ENCODE measurements around the gene IGFBP1. TPM values are rescaled to one million over a fixed set of nuclear protein-coding genes. Genes with fewer than 3 reads are reported as not detected.
A peak's percentile ranks its signal among the peaks of the same experiment; 100 is the strongest.
"Not testable (repeated sequence)": the region's sequence is repeated elsewhere in the genome, so short reads cannot be mapped to it uniquely, and the experiment has no call there.

Gene IGFBP1
- total RNA-seq, 4 donors from 2014 or later: not detected

- Histone ChIP-seq H3K27me3 (peaks cover 3% of the 10 kb centered on the region), H3K4me3 (no peak overlapping the region), H3K27ac (no peak overlapping the region), H3K9me3 (no peaks in the 10 kb centered on the region), H3K36me3 (no peaks in the 10 kb centered on the region), H3K4me1 (no peaks in the 10 kb centered on the region)
- WGBS, 2 donors (ENCODE audit: low coverage in 1 of 2): 60 to 81% methylated on average over 1 to 3 of the region's 6 CpGs
- no peak for ATAC-seq
- TF ChIP-seq POLR2A (IDR thresholded peaks at IDR 0.05): no peak
- no peak for TF ChIP-seq CTCF (IDR thresholded peaks at IDR 0.05)
Measured at GRCh38 chr7:45937301-45937700, 49.0 kb downstream of the IGFBP1 start.

GRCh38 chr7:45937862-45938261 lies 49.6 kb downstream of the IGFBP1 start:
- no peak for TF ChIP-seq EP300 (IDR thresholded peaks at IDR 0.05)
- no peak for TF ChIP-seq CTCF (IDR thresholded peaks at IDR 0.05)
- no peak for TF ChIP-seq POLR2AphosphoS5 (IDR thresholded peaks at IDR 0.05)
- no peak for TF ChIP-seq POLR2A (IDR thresholded peaks at IDR 0.05)
- H3K27me3 ChIP-seq: peaks cover 3% of the 10 kb centered on the region
- H3K36me3 ChIP-seq: no peaks in the 10 kb centered on the region
- H3K4me3 ChIP-seq: no peak overlapping the region
- no peak overlapping the region for H3K27ac ChIP-seq
- no peaks in the 10 kb centered on the region for H3K9me3 ChIP-seq
- 92 to 95% methylated on average over 2 of the region's 2 CpGs for WGBS, 2 donors (ENCODE audit: low coverage in 1 of 2)
- ATAC-seq: no peak
- no peaks in the 10 kb centered on the region for H3K4me1 ChIP-seq

- Histone ChIP-seq H3K4me1 (no peaks in the 10 kb centered on the region), H3K27ac (no peak overlapping the region), H3K9me3 (no peaks in the 10 kb centered on the region), H3K4me3 (no peak overlapping the region), H3K27me3 (peaks cover 3% of the 10 kb centered on the region), H3K36me3 (no peaks in the 10 kb centered on the region)
- no peak for ATAC-seq
- 70 to 100% methylated on average over 3 to 9 of the region's 22 CpGs for WGBS, 2 donors (ENCODE audit: low coverage in 1 of 2)
- no peak for TF ChIP-seq POLR2AphosphoS5 (IDR thresholded peaks at IDR 0.05)
- no peak for TF ChIP-seq POLR2A (IDR thresholded peaks at IDR 0.05)
- peak in 1 of 4 experiments; percentile 20 for TF ChIP-seq CTCF (IDR thresholded peaks at IDR 0.05)
Measured at GRCh38 chr7:45938626-45939302, 50.5 kb downstream of the IGFBP1 start.

DNA sequence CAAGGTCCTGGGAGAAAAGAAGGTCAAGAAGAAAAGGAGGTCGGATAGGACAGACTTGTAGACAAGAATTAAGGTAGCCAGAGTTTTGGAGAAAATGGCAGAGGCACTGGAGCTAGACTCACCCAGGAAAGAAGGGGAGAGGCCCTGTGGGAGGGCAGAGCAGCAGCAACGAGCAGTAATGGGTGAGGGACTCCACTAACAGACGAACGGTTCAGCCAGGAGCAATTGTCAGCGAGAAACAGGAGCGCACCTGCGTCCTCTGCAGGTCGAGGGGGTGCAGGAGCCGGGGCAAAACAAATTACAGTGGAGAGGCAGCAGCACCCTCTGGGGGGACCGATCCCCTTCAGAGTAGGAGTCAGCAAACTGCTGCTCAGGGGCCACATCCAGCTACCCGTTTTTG lies 51.3 kb downstream of the IGFBP1 start:
- no peak for ATAC-seq
- H3K36me3 ChIP-seq: no peaks in the 10 kb centered on the region
- no peaks in the 10 kb centered on the region for H3K4me1 ChIP-seq
- H3K9me3 ChIP-seq: no peaks in the 10 kb centered on the region
- 89 to 91% methylated on average over 7 to 8 of the region's 11 CpGs for WGBS, 2 donors (ENCODE audit: low coverage in 1 of 2)
- TF ChIP-seq POLR2A (IDR thresholded peaks at IDR 0.05): no peak
- no peak for TF ChIP-seq EP300 (IDR thresholded peaks at IDR 0.05)
- TF ChIP-seq CTCF (IDR thresholded peaks at IDR 0.05): no peak
- TF ChIP-seq POLR2AphosphoS5 (IDR thresholded peaks at IDR 0.05): no peak
- H3K27me3 ChIP-seq: peaks cover 3% of the 10 kb centered on the region
- no peak overlapping the region for H3K27ac ChIP-seq
- no peak overlapping the region for H3K4me3 ChIP-seq

- H3K27me3 ChIP-seq, H3K27ac ChIP-seq, H3K36me3 ChIP-seq, H3K4me1 ChIP-seq, ATAC-seq, H3K4me3 ChIP-seq, H3K9me3 ChIP-seq: not testable (repeated sequence)
- 76 to 93% methylated on average over 10 to 11 of the region's 14 CpGs for WGBS, 2 donors (ENCODE audit: low coverage in 1 of 2)
Measured at GRCh38 chr7:45940237-45940781, 52.0 kb downstream of the IGFBP1 start.
